Endodermal cell (in vitro differentiated cells): ENCODE data around the gene MLST8. TPM values are rescaled to one million over a fixed set of nuclear protein-coding genes. Genes with fewer than 3 reads are reported as not detected.

Experiments used
- DNase-seq: peaks from one replicate; pipeline ENCODE4 v3.0.0-alpha.2; 2017
- H3K27ac ChIP-seq: 2 replicates; pipeline ENCODE4 v1.5.1; 2013; ENCODE audit warnings: mild to moderate bottlenecking, low read depth, low read length, moderate library complexity
- H3K27me3 ChIP-seq: 2 replicates; pipeline ENCODE4 v1.6.1; 2013; ENCODE audit warnings: mild to moderate bottlenecking, low read length, moderate library complexity; ENCODE audit not compliant: insufficient read depth, control insufficient read depth, poor library complexity, severe bottlenecking
- H3K36me3 ChIP-seq: 2 replicates; pipeline ENCODE4 v1.7.0; 2013; ENCODE audit warnings: mild to moderate bottlenecking, low read length, moderate library complexity; ENCODE audit not compliant: control insufficient read depth, insufficient read depth
- H3K4me1 ChIP-seq: one replicate; pipeline ENCODE4 v1.7.0; 2013; ENCODE audit warnings: low read length; ENCODE audit not compliant: control insufficient read depth, insufficient read depth
- H3K4me3 ChIP-seq: 2 replicates; pipeline ENCODE4 v1.5.1; 2013; ENCODE audit warnings: mild to moderate bottlenecking, low read length, moderate library complexity
- H3K9ac ChIP-seq: 2 replicates; pipeline ENCODE4 v1.6.1; 2013; ENCODE audit warnings: mild to moderate bottlenecking, low read length, moderate library complexity; ENCODE audit not compliant: poor library complexity, severe bottlenecking; ENCODE audit errors: extremely low read depth
- H3K9me3 ChIP-seq: 2 replicates; pipeline ENCODE4 v1.6.1; 2013; ENCODE audit warnings: mild to moderate bottlenecking, low read length, moderate library complexity; ENCODE audit not compliant: control insufficient read depth
- H3K27ac Mint-ChIP-seq: 2 replicates; pipeline ENCODE4 v1.8.0; 2020; ENCODE audit warnings: mixed read lengths
- H3K27me3 Mint-ChIP-seq: 2 replicates; pipeline ENCODE4 v1.8.0; 2021; ENCODE audit warnings: mild to moderate bottlenecking, mixed read lengths; ENCODE audit not compliant: insufficient read depth
- H3K36me3 Mint-ChIP-seq: 2 replicates; pipeline ENCODE4 v1.8.0; 2020; ENCODE audit warnings: low read depth, mixed read lengths
- H3K4me1 Mint-ChIP-seq: 2 replicates; pipeline ENCODE4 v1.8.0; 2020; ENCODE audit warnings: mixed read lengths
- H3K4me3 Mint-ChIP-seq: 2 replicates; pipeline ENCODE4 v1.8.0; 2020; ENCODE audit warnings: mild to moderate bottlenecking, moderate library complexity, mixed read lengths
- H3K9me3 Mint-ChIP-seq: 2 replicates; pipeline ENCODE4 v1.8.0; 2020; ENCODE audit warnings: mild to moderate bottlenecking, mixed read lengths
- WGBS, 2 experiments: methylation state at CpG; one replicate each; pipeline versions ENCODE4 v1.1.5 to v1.1.7; 2013; ENCODE audit warnings: missing lambda C conversion rate in 2 of 2, mixed read lengths in 1 of 2; ENCODE audit not compliant: insufficient coverage in 1 of 2, insufficient read length in 1 of 2; 5-methylcytosine and 5-hydroxymethylcytosine counted together
- total RNA-seq, 2 donors: library from RNA; stranded (reverse); fragmentation: NEBNext Ultra II Directional in 1 of 2; extraction: Animal tissue kit (Norgen Biotek cat#: 25700) in 1 of 2; gene quantifications; 2 replicates in 1 of 2; 3 replicates in 1 of 2; pipeline ENCODE4 v1.2.1, GENCODE V29; 2021
- TF ChIP-seq, protein P1 (sequence below): fragments of 200-600 bp; sonication (generic); conservative IDR thresholded peaks from 2 replicates; pipeline ENCODE4 v1.5.0; 2021; ENCODE audit warnings: antibody characterized with exemption, mild to moderate bottlenecking

The MLST8 gene
- total RNA-seq, 2 donors from 2014 or later, result 60.3 to 70.8 TPM

- no peak overlapping the region for H3K4me3 ChIP-seq
- H3K27ac Mint-ChIP-seq, result no peak overlapping the region
- H3K4me3 Mint-ChIP-seq, result no peak overlapping the region
- H3K27me3 ChIP-seq, result no peaks in the 10 kb centered on the region
- no peaks in the 10 kb centered on the region for H3K9me3 ChIP-seq
- TF ChIP-seq, protein P1, sequence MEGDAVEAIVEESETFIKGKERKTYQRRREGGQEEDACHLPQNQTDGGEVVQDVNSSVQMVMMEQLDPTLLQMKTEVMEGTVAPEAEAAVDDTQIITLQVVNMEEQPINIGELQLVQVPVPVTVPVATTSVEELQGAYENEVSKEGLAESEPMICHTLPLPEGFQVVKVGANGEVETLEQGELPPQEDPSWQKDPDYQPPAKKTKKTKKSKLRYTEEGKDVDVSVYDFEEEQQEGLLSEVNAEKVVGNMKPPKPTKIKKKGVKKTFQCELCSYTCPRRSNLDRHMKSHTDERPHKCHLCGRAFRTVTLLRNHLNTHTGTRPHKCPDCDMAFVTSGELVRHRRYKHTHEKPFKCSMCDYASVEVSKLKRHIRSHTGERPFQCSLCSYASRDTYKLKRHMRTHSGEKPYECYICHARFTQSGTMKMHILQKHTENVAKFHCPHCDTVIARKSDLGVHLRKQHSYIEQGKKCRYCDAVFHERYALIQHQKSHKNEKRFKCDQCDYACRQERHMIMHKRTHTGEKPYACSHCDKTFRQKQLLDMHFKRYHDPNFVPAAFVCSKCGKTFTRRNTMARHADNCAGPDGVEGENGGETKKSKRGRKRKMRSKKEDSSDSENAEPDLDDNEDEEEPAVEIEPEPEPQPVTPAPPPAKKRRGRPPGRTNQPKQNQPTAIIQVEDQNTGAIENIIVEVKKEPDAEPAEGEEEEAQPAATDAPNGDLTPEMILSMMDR, result no peak
- H3K4me1 Mint-ChIP-seq, result no peaks in the 10 kb centered on the region
- no peaks in the 10 kb centered on the region for H3K4me1 ChIP-seq
- no peaks in the 10 kb centered on the region for H3K36me3 ChIP-seq
- no peak overlapping the region for H3K9ac ChIP-seq
- WGBS, 2 experiments, result 93% methylated on average over 16 to 20 of the region's 20 CpGs
- no peaks in the 10 kb centered on the region for H3K27me3 Mint-ChIP-seq
- no peak overlapping the region for H3K27ac ChIP-seq
- no peak for DNase-seq
- no peaks in the 10 kb centered on the region for H3K9me3 Mint-ChIP-seq
- no peaks in the 10 kb centered on the region for H3K36me3 Mint-ChIP-seq
Observed at GRCh38 chr16:2184962-2185361, 20.3 kb upstream of the MLST8 start.

- H3K27me3 Mint-ChIP-seq, result no peaks in the 10 kb centered on the region
- DNase-seq, result no peak
- no peak overlapping the region for H3K27ac Mint-ChIP-seq
- WGBS, 2 experiments, result 88 to 93% methylated on average over 7 to 13 of the region's 13 CpGs
- H3K9ac ChIP-seq, result no peak overlapping the region
- TF ChIP-seq, protein P1, result no peak
- H3K27ac ChIP-seq, result no peak overlapping the region
- no peaks in the 10 kb centered on the region for H3K36me3 Mint-ChIP-seq
- no peaks in the 10 kb centered on the region for H3K27me3 ChIP-seq
- H3K4me1 Mint-ChIP-seq, result no peaks in the 10 kb centered on the region
- H3K4me3 Mint-ChIP-seq, result no peak overlapping the region
- no peaks in the 10 kb centered on the region for H3K4me1 ChIP-seq
- no peaks in the 10 kb centered on the region for H3K36me3 ChIP-seq
- H3K4me3 ChIP-seq, result no peak overlapping the region
- no peaks in the 10 kb centered on the region for H3K9me3 Mint-ChIP-seq
- H3K9me3 ChIP-seq, result no peaks in the 10 kb centered on the region
Observed at GRCh38 chr16:2186064-2186463, 19.2 kb upstream of the MLST8 start.

DNA sequence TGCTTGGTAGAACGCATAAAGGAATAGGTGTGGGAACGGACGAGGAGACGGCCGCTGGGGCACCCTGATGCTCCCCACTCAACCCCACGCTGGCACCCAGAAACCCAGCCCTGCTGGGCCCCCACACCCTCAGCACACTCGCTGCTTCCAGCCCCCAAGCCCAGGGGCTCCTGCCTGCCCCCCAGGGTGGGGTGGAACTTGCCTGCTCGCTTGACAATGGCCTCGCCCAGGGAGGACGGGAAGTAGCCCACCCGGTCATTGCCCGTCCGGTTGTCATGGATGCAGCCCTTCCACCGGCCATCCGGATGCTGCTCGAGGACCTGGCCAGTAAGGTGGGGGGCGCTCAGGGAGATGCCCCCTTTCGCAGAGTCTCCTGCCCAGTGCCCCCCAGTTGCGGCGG lies 18.7 kb upstream of the MLST8 start:
- 81 to 96% methylated on average over 10 to 20 of the region's 20 CpGs for WGBS, 2 experiments

More for the DNA sequence above, 18.7 kb upstream of the MLST8 start:
- no peaks in the 10 kb centered on the region for H3K4me1 ChIP-seq
- TF ChIP-seq, protein P1, result no peak
- H3K9ac ChIP-seq, result no peak overlapping the region
- no peaks in the 10 kb centered on the region for H3K36me3 ChIP-seq
- H3K4me3 ChIP-seq, result no peak overlapping the region
- H3K9me3 ChIP-seq, result no peaks in the 10 kb centered on the region
- Mint-ChIP-seq H3K36me3 (no peaks in the 10 kb centered on the region), H3K27me3 (no peaks in the 10 kb centered on the region), H3K4me3 (no peak overlapping the region), H3K4me1 (no peaks in the 10 kb centered on the region), H3K27ac (no peak overlapping the region), H3K9me3 (no peaks in the 10 kb centered on the region)
- DNase-seq, result no peak
- H3K27ac ChIP-seq, result no peak overlapping the region
- no peaks in the 10 kb centered on the region for H3K27me3 ChIP-seq
